H9 (cell line): ENCODE results near the gene PLXNA4. TPM values are rescaled to one million over a fixed set of nuclear protein-coding genes. Genes with fewer than 3 reads are reported as not detected.

Source experiments
- DNase-seq: peaks from one replicate; pipeline ENCODE4 v3.0.0-alpha.2; 2017
- H2AFZ ChIP-seq: one replicate; pipeline ENCODE4 v1.6.1; 2013; ENCODE audit warnings: mild to moderate bottlenecking, low read length, control low read depth, moderate library complexity
- H2AK5ac ChIP-seq: 2 replicates; pipeline ENCODE4 v1.6.1; 2013; ENCODE audit warnings: low read length, control low read depth, mixed read lengths; ENCODE audit not compliant: insufficient read length
- H2BK120ac ChIP-seq: one replicate; pipeline ENCODE4 v1.6.1; 2013; ENCODE audit warnings: low read depth, mild to moderate bottlenecking, low read length, control low read depth, inconsistent platforms; ENCODE audit not compliant: poor library complexity, severe bottlenecking
- H2BK12ac ChIP-seq: 2 replicates; pipeline ENCODE4 v1.6.1; 2013; ENCODE audit warnings: low read length, control low read depth, mixed read lengths, low read depth; ENCODE audit not compliant: insufficient read length
- H2BK15ac ChIP-seq: 2 replicates; pipeline ENCODE4 v1.6.1; 2013; ENCODE audit warnings: low read depth, low read length, control low read depth
- H2BK20ac ChIP-seq: one replicate; pipeline ENCODE4 v1.6.1; 2013; ENCODE audit warnings: low read depth, mild to moderate bottlenecking, low read length, control low read depth, inconsistent platforms; ENCODE audit not compliant: poor library complexity, severe bottlenecking
- H2BK5ac ChIP-seq: 2 replicates; pipeline ENCODE4 v1.6.1; 2013; ENCODE audit warnings: low read length, control low read depth, mixed read lengths; ENCODE audit not compliant: insufficient read length
- H3K14ac ChIP-seq: 2 replicates; pipeline ENCODE4 v1.6.1; 2013; ENCODE audit warnings: low read length, control low read depth; ENCODE audit not compliant: insufficient read depth
- H3K18ac ChIP-seq: 2 replicates; pipeline ENCODE4 v1.6.1; 2013; ENCODE audit warnings: low read depth, mild to moderate bottlenecking, mixed read lengths, low read length, control low read depth; ENCODE audit not compliant: insufficient read length
- H3K23ac ChIP-seq: 2 replicates; pipeline ENCODE4 v1.6.1; 2013; ENCODE audit warnings: low read length, control low read depth, mixed read lengths, low read depth; ENCODE audit not compliant: insufficient read length
- H3K23me2 ChIP-seq: 2 replicates; pipeline ENCODE4 v1.6.1; 2013; ENCODE audit warnings: low read depth, mild to moderate bottlenecking, mixed read lengths, low read length, control low read depth; ENCODE audit not compliant: insufficient read length, poor library complexity, severe bottlenecking
- H3K27ac ChIP-seq: 2 replicates; pipeline ENCODE4 v1.5.1; 2013; ENCODE audit warnings: low read length, control low read depth, mixed read lengths, low read depth; ENCODE audit not compliant: insufficient read length
- H3K27me3 ChIP-seq: 2 replicates; pipeline ENCODE4 v1.6.1; 2013; ENCODE audit warnings: low read length, control low read depth, inconsistent platforms; ENCODE audit not compliant: insufficient read depth
- H3K4ac ChIP-seq: 2 replicates; pipeline ENCODE4 v1.6.1; 2013; ENCODE audit warnings: low read depth, mild to moderate bottlenecking, control low read depth, inconsistent platforms, low read length, moderate library complexity
- H3K4me1 ChIP-seq: 2 replicates; pipeline ENCODE4 v1.6.1; 2013; ENCODE audit warnings: low read length, control low read depth, inconsistent platforms; ENCODE audit not compliant: insufficient read depth
- H3K4me2 ChIP-seq: 2 replicates; pipeline ENCODE4 v1.6.1; 2013; ENCODE audit warnings: low read length, control low read depth, mixed read lengths; ENCODE audit not compliant: insufficient read length, insufficient read depth
- H3K56ac ChIP-seq: 2 replicates; pipeline ENCODE4 v1.6.1; 2013; ENCODE audit warnings: low read depth, mild to moderate bottlenecking, mixed read lengths, low read length, control low read depth; ENCODE audit not compliant: insufficient read length
- H3K79me1 ChIP-seq: 2 replicates; pipeline ENCODE4 v1.6.1; 2013; ENCODE audit warnings: low read depth, mild to moderate bottlenecking, moderate library complexity, low read length, control low read depth, inconsistent platforms; ENCODE audit not compliant: insufficient read depth, poor library complexity, severe bottlenecking
- H3K79me2 ChIP-seq: 2 replicates; pipeline ENCODE4 v1.6.1; 2013; ENCODE audit warnings: low read length, control low read depth, inconsistent platforms; ENCODE audit not compliant: insufficient read depth
- H3K9ac ChIP-seq: 2 replicates; pipeline ENCODE4 v1.6.1; 2013; ENCODE audit warnings: low read length, control low read depth, mixed read lengths; ENCODE audit not compliant: insufficient read length; ENCODE audit errors: extremely low read depth
- H3K9me3 ChIP-seq: one replicate; pipeline ENCODE4 v1.6.1; 2013; ENCODE audit warnings: low read depth, low read length, inconsistent platforms; ENCODE audit not compliant: control insufficient read depth
- H3T11ph ChIP-seq: one replicate; pipeline ENCODE4 v1.6.1; 2013; ENCODE audit warnings: mild to moderate bottlenecking, low read length, control low read depth, inconsistent platforms
- H4K20me1 ChIP-seq: one replicate; pipeline ENCODE4 v1.6.1; 2013; ENCODE audit not compliant: control insufficient read depth, insufficient read length, insufficient read depth
- H4K5ac ChIP-seq: 2 replicates; pipeline ENCODE4 v1.6.1; 2013; ENCODE audit warnings: low read depth, mild to moderate bottlenecking, mixed read lengths, low read length, control low read depth; ENCODE audit not compliant: insufficient read length
- H4K8ac ChIP-seq: replicated peaks from 2 replicates; pipeline ENCODE4 v1.6.1; 2013; ENCODE audit warnings: low read length, control low read depth, mixed read lengths, low read depth; ENCODE audit not compliant: insufficient read length
- H4K91ac ChIP-seq: 2 replicates; pipeline ENCODE4 v1.6.1; 2013; ENCODE audit warnings: low read depth, mild to moderate bottlenecking, moderate library complexity, mixed read lengths, low read length, control low read depth; ENCODE audit not compliant: insufficient read length
- H3K27ac Mint-ChIP-seq, 3 experiments: 2 replicates in 2 of 3; 3 replicates in 1 of 3; pipeline ENCODE4 v1.8.0; 2020 to 2021; ENCODE audit warnings: mixed read lengths in 3 of 3, mild to moderate bottlenecking in 1 of 3, moderate library complexity in 1 of 3
- H3K27me3 Mint-ChIP-seq: 2 replicates; pipeline ENCODE4 v1.8.0; 2021; ENCODE audit warnings: low read depth, mild to moderate bottlenecking, moderate library complexity, mixed read lengths
- H3K36me3 Mint-ChIP-seq, 3 experiments: 2 replicates in 2 of 3; 3 replicates in 1 of 3; pipeline ENCODE4 v1.8.0; 2020 to 2021; ENCODE audit warnings: low read depth in 3 of 3, mixed read lengths in 3 of 3; ENCODE audit not compliant: insufficient read depth in 1 of 3
- H3K4me1 Mint-ChIP-seq, 2 experiments: 2 replicates each; pipeline ENCODE4 v1.8.0; 2020; ENCODE audit warnings: mixed read lengths in 2 of 2
- H3K4me3 Mint-ChIP-seq, 2 experiments: 2 replicates in 1 of 2; 3 replicates in 1 of 2; pipeline ENCODE4 v1.8.0; 2020 to 2021; ENCODE audit warnings: mild to moderate bottlenecking in 2 of 2, mixed read lengths in 2 of 2, moderate library complexity in 1 of 2
- H3K9me3 Mint-ChIP-seq, 2 experiments: 2 replicates in 1 of 2; 3 replicates in 1 of 2; pipeline ENCODE4 v1.8.0; 2020; ENCODE audit warnings: mild to moderate bottlenecking in 2 of 2, mixed read lengths in 2 of 2, moderate library complexity in 1 of 2
- CTCF ChIP-seq: fragments of 200-600 bp; sonication (generic); conservative IDR thresholded peaks from 3 replicates; pipeline ENCODE4 v1.8.0; 2021; ENCODE audit warnings: antibody characterized with exemption, mild to moderate bottlenecking
- WGBS: extraction: QIAGEN DNeasy Blood & Tissue Kit; methylation state at CpG from one replicate; pipeline ENCODE4 v1.1.7; 2013; ENCODE audit warnings: missing lambda C conversion rate, low lambda C conversion rate, mixed read lengths; ENCODE audit not compliant: insufficient read length; ENCODE audit errors: extremely low coverage; 5-methylcytosine and 5-hydroxymethylcytosine counted together
- total RNA-seq: library from RNA; stranded (reverse); gene quantifications from 2 replicates; pipeline ENCODE4 v1.2.1, GENCODE V29; 2021

PLXNA4 gene
- total RNA-seq, 1 experiment from 2014 or later: 0.35 TPM

GRCh38 chr7:132494474-132494873, 81.8 kb downstream of the PLXNA4 start:
- H3K18ac ChIP-seq: no peak overlapping the region
- Mint-ChIP-seq H3K36me3 (no peaks in the 10 kb centered on the region), H3K4me3 (no peak overlapping the region), H3K4me1 (no peaks in the 10 kb centered on the region), H3K27me3 (peaks cover 5% of the 10 kb centered on the region), H3K9me3 (no peaks in the 10 kb centered on the region), H3K27ac (no peak overlapping the region)
- no peak overlapping the region for H3T11ph ChIP-seq
- H2BK12ac ChIP-seq: no peak overlapping the region
- no peak overlapping the region for H2BK5ac ChIP-seq
- no peaks in the 10 kb centered on the region for H3K79me2 ChIP-seq
- no peak overlapping the region for H2AFZ ChIP-seq
- no peak overlapping the region for H3K4me2 ChIP-seq
- no CpG with 5 or more reads among the region's 12 CpGs for WGBS
- no peak overlapping the region for H2BK120ac ChIP-seq
- no peak overlapping the region for H2AK5ac ChIP-seq
- DNase-seq: no peak
- H3K4ac ChIP-seq: no peak overlapping the region
- H4K8ac ChIP-seq: no peak overlapping the region
- H4K91ac ChIP-seq: no peak overlapping the region
- H3K14ac ChIP-seq: no peak overlapping the region
- no peak overlapping the region for H3K56ac ChIP-seq
- no peaks in the 10 kb centered on the region for H3K23me2 ChIP-seq
- H3K9ac ChIP-seq: no peak overlapping the region
- H3K4me1 ChIP-seq: no peaks in the 10 kb centered on the region
- no peaks in the 10 kb centered on the region for H3K79me1 ChIP-seq
- H2BK15ac ChIP-seq: no peak overlapping the region
- no peak for TF ChIP-seq CTCF
- no peak overlapping the region for H2BK20ac ChIP-seq
- H3K27me3 ChIP-seq: no peaks in the 10 kb centered on the region
- no peak overlapping the region for H3K27ac ChIP-seq
- H4K20me1 ChIP-seq: no peaks in the 10 kb centered on the region
- H4K5ac ChIP-seq: no peak overlapping the region
- no peak overlapping the region for H3K23ac ChIP-seq
- H3K9me3 ChIP-seq: no peaks in the 10 kb centered on the region
